DLD1 (cell line): ENCODE measurements around the gene UBAC1.
"Not testable (repeated sequence)": the region's sequence is repeated elsewhere in the genome, so short reads cannot be mapped to it uniquely, and the experiment has no call there.

Source experiments
- in situ Hi-C: cut with HindIII; loops from 2 replicates; pipeline ENCODE4 v1.10.0; 2017; ENCODE audit warnings: low sequenced_read_pairs

UBAC1 gene

GRCh38 chr9:135961811-135962695, 880 bp upstream of the UBAC1 start:
- in situ Hi-C loops = no loop called here

- in situ Hi-C loops = no loop called here
Measured at GRCh38 chr9:135960411-135961276, 529 bp downstream of the UBAC1 start.

GRCh38 chr9:135959814-135960213, 1.4 kb downstream of the UBAC1 start:
- in situ Hi-C loops = no loop called here

- in situ Hi-C loops = no loop called here
Measured at GRCh38 chr9:135958485-135958884, 2.7 kb downstream of the UBAC1 start.

GRCh38 chr9:135957431-135957830, 3.7 kb downstream of the UBAC1 start:
- in situ Hi-C loops = no loop called here

GRCh38 chr9:135956802-135957174, 4.4 kb downstream of the UBAC1 start:
- in situ Hi-C loops = no loop called here

GRCh38 chr9:135955934-135956801, 5.0 kb downstream of the UBAC1 start:
- in situ Hi-C loops = no loop called here

GRCh38 chr9:135952664-135953206, 8.4 kb downstream of the UBAC1 start:
- in situ Hi-C loops = no loop called here

- in situ Hi-C loops = no loop called here
Measured at GRCh38 chr9:135951889-135952663, 9.1 kb downstream of the UBAC1 start.

- in situ Hi-C loops = not testable (repeated sequence)
Measured at GRCh38 chr9:135951310-135951709, 9.9 kb downstream of the UBAC1 start.

- in situ Hi-C loops = not testable (repeated sequence)
Measured at GRCh38 chr9:135950841-135951240, 10.3 kb downstream of the UBAC1 start.

GRCh38 chr9:135950135-135950682, 11.0 kb downstream of the UBAC1 start:
- in situ Hi-C loops = no loop called here

- in situ Hi-C loops = no loop called here
Measured at GRCh38 chr9:135949501-135950134, 11.6 kb downstream of the UBAC1 start.

GRCh38 chr9:135948968-135949367, 12.2 kb downstream of the UBAC1 start:
- in situ Hi-C loops = no loop called here

- in situ Hi-C loops = no loop called here
Measured at GRCh38 chr9:135948446-135948845, 12.7 kb downstream of the UBAC1 start.

GRCh38 chr9:135947582-135947981, 13.6 kb downstream of the UBAC1 start:
- in situ Hi-C loops = no loop called here

- in situ Hi-C loops = not testable (repeated sequence)
Measured at GRCh38 chr9:135947105-135947504, 14.1 kb downstream of the UBAC1 start.

- in situ Hi-C loops = no loop called here
Measured at GRCh38 chr9:135946392-135946994, 14.7 kb downstream of the UBAC1 start.

- in situ Hi-C loops = no loop called here
Measured at GRCh38 chr9:135945969-135946368, 15.2 kb downstream of the UBAC1 start.
